ENCODE results near the gene PNPLA7.
"Not testable (repeated sequence)": the region's sequence is repeated elsewhere in the genome, so short reads cannot be mapped to it uniquely, and the experiment has no call there.

Gene PNPLA7

DNA sequence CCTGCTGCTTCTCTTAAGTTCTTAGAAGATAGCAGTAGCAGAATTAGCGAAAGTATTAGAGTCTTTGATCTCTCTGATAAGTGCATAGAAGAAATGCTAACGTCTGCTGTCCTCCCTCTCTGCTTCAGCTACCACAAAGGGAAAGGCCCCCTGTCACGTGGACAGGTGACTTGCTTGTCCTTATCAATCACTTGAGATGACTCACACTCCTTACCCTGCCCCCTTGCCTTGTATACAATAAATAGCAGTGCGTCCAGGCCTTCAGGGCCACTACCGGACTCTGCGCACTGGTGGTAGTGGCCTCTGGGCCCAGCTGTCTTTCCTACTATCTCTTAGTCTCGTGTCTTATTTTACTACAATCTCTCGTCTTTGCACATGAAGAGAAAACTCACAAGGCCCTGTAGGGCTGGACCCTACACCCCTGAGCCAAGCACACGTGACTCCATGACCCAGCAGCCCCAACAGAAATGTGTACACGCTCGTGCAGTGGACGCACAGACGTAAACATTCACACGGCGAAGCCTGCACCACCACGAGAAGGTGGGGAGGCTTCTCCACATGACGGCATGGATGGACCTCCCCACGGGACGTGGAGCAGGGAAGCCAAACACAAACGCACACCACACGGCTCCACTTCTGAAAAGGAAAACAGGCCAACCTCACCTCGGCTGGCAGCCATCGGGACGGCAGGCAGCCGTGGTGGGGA, 38.3 kb downstream of the PNPLA7 start:
- no peak for DNase-seq

DNA sequence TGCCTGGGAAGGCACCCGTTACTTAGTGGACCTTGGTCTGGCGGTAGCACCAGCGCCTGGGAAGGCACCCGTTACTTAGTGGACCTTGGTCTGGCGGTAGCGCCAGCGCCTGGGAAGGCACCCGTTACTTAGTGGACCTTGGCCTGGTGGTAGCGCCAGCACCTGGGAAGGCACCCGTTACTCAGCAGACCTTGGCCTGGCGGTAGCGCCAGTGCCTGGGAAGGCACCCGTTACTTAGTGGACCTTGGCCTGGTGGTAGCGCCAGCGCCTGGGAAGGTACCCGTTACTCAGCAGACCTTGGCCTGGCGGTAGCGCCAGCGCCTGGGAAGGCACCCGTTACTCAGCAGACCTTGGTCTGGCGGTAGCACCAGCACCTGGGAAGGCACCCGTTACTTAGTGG, 39.1 kb downstream of the PNPLA7 start:
- DNase-seq = not testable (repeated sequence)

DNA sequence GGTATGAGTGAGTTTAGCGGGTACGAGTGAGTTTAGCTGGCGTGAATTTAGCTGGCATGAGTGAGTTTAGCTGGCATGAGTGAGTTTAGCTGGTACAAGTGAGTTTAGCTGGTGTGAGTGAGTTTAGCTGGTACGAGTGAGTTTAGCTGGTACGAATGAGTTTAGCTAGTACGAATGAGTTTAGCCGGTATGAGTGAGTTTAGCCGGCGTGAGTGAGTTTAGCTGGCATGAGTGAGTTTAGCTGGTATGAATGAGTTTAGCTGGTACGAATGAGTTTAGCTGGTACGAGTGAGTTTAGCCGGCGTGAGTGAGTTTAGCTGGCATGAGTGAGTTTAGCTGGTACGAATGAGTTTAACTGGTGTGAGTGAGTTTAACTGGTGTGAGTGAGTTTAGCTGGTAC, 41.0 kb downstream of the PNPLA7 start:
- no peak for DNase-seq

DNA sequence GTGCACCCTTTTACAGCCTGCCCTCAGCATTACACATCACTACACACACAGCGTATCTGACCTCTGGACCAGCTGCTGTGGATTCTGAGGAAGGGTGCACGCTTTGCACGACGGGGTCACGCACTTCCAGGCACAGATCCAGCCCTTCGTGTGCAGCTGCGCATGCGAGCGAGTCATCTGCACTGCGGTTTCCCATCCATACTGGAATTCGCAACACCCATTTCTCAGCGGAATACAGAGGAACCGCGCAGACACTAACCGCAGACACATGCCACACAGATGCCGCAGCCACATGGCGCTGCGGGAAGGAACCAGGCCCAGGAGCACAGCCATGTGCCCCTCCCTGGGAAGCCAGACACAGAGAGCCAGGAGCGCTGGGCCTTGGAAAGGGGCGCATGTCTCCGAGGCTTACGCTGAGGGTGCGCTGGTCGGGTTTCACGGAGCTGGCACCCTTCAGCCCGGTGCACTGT, 43.5 kb downstream of the PNPLA7 start:
- no peak for DNase-seq

DNA sequence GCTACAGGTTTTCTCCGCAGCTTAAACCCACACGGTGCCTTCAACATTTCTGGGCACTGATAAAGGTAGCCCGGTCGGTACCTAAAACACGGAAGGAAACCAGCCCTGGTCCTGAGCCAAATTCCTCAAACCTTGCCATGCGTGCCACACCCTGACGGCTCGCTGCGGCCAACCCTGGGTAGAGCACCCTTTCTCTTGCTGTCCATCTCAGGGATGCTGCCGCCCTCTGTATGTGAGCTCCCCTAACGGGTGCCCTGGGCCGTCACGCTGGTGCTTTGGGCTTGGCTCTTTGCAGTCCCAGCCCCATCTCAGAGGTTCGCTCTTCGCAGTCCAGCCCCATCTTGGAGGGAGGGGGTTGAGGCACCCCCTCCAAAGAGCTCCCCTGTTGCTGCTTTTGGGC, 43.9 kb downstream of the PNPLA7 start:
- no peak for DNase-seq

DNA sequence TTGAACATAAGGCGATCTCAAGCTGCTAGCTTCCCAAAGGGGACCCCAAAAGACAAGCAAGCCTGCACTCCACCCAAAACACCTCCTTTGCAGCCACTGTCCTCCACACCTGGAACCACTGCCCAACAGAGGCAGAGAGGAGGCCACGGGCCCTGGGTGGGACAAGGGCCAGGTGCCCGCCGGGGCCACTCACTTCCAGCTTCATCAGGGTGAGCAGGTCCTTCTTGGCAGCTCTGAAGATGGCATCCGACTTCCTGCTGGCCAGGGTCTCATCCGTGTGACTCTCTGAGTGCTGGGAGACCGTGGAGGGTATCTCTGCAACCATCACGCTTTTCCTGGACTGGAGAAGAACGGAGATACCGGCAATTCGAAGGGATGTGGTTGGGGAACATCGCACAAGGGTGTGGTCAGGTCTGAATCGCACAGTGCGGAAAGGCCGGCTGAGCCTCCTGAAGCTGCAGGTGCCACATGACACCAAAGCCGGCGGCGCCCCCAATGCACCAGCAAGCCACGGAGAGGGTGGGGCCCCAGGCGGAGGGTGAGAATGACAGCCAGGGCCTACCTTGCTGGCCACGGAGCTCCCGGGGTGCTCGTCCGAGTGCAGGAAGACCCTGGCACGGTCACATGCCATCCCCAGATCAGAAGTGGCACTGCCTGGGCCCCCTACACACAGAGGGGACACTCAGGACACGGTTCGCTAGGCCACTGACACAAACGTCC, 44.6 kb downstream of the PNPLA7 start:
- DNase-seq = no peak

DNA sequence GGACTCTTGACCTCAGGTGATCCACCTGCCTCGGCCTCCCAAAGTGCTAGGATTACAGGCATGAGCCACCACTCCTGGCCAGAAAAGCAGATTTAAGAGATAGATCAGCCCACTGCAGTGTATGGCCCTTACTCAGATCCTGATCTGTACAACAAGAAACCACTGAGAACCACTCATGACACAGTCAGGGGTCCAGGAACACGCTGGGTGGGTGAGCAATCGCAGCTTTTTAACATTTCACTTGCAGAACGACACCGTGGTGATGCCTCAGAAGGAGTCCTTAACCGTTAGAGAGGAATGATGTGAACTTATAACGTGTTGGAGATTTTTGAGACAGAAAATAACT, 45.8 kb downstream of the PNPLA7 start:
- no peak for DNase-seq

DNA sequence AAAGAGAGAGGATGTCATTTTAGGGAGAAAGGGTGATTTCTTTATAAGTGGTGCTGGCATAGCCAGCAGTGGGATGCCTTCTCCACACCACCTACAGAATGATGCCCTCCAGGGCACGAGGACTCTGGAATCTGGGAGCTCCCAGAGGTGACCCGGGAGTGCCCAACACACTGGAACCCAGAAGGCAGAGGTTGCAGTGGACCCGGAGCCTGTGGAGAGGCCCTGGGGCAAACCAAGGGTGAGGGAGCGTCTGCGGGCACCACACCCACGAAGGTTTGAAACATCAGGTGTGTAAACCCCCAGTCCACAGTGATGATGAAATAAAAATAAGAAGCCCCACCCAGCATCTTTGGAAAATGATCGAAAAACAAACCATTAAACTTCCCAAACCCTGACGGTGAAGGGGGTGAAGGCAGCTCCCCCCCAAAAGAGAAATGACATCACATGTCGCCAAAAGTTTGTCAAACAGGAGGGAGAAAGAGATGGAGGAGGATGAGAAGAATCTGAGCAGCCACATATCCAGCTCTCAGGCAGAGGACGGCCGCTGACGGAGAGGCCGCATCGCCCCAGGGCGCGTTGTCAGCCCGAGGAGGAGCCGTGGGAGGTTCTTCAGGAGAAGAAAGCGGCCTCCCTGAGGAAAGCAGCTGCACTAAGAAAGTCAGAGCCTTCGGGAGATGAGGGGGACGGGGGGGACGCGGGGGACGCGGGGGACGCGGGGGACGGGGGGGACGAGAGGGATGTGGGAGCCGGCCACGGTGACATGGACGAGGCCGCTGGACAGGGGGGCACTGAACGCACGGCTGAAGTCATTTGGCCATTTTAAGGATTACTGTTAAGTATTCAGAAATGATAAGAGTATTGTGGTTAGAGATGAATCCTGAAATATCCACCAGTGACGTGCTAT, 47.9 kb downstream of the PNPLA7 start:
- no peak for DNase-seq

DNA sequence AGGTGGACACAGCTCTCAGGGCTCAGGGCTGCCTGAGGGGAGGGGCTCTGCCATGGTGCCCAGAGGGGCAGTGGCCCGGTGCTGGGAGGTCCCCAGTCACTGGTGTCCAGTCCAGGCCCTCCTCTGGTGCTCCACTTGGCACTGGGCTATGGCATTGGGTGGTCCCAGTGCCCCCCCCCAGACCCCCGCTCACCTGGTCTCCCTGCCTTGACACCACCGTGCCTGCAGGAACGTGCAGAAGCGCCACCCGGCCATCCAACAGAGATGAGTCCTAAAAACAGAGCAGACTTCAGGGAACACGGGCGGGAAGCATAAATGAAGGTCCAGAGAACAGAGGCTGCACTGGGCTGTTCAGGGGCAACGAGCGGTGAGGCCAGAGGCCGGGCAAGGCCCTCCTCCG, 48.7 kb downstream of the PNPLA7 start:
- no peak for DNase-seq

DNA sequence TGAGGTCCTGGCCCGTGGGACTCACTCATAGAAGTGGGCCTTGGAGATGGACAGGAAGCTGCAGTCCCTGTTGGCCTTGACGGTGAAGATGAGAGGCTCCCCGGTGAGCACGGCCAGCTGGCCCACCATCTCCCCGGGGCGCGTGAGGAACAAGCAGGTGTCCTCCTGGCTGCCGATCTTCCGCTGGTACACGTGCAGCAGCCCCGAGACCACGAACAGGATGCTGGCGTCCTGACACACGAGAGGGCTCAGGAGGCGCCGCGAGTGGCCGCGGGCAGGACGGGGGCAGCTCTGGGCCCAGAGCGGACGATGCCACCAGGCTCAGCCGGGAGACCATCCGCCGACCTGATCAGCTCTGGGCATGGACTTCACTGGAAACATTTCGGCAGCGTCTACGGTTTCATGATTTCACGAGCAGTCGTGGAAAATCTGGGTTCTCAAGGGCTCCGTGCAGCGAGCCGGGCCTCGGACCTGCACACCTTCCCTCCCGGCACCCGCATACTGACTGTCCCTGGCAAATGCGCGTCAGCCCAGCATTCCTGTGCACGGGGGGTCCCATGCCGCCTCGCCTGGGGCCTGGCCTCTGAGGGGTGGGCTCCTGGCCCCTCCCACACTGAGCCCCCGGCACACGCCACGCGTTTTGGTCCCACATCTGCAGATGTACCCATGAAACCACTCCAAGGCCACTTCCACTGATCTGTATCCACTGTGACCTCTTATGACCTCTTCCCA, 49.4 kb downstream of the PNPLA7 start:
- DNase-seq = no peak

DNA sequence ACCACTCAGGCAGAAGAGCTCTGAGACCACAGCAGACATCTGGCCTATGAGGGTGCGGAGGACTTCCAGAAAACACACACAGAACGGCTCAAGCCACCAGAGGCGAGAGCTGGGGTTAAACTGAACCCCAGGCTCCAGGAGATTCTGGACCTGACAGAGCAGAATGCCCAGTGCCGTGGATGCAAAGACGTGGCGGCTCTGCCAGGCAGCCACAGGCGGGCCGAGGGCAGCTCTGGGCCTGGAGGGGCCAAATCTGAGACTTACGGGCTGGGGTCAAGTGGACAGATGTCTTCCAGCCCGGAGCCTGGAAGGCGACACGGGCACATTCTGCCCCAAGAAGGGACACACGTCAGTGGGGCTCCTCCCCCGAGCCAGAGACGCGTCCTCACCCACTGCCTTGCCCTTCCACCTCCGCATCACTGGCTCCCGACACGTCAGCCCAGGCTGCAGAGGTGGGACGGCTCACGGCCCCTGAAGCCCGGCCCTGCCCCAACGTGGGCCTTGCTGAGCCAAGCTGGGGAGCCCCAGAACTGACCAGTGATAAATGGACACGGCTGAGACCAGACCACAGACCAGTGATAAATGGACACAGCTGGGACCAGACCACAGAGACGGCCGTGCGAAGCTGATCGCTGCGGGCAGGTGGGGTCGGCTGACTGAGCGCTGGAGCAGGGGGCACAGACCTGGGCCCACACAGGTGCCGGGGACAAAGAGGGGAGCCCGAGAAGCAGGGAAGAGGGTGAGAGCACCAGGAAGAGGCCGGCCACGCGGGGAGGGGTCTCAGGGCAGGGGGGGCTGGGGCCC, 50.1 kb downstream of the PNPLA7 start:
- DNase-seq = no peak

DNA sequence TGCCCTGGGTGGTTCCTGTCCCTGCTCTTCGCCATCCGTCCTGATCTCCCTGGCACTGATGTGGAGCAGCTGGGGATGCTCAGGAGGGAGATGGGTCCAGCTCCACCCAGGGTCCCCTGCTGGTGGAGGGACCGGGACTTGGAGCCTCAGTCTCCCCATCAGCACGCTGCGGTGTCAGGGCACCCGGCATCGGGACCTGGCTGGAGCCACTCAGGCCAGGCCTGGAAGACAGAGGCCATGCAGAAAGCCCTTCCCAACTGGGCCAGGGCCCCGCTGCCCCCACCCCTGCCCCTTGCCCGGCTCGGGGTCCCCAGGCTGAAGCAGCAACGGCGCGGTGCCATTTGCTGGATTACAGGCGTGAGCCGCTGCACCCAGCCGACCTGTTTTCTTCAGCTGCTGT, 50.8 kb downstream of the PNPLA7 start:
- DNase-seq = no peak

DNA sequence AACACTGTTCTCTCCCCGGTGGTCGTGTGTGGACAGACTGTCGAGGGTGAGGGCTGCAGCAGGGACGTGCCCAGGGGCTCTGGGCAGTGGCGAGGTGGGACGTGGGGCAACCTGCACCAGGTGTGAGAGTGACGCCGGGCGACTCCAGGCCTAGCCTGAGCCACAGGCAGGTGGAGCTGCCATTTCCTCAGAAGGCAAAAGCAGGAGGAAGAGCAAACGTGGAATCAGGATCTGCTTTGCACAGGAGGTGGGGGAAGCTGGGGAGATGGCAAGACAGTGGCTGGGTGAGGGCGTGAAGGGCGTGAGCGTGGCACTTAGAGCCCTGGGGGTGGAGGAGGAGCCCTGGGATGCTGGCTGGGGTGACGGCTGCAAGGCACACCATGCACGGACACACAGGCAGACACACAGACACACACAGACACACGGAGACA, 51.5 kb downstream of the PNPLA7 start:
- no peak for DNase-seq

DNA sequence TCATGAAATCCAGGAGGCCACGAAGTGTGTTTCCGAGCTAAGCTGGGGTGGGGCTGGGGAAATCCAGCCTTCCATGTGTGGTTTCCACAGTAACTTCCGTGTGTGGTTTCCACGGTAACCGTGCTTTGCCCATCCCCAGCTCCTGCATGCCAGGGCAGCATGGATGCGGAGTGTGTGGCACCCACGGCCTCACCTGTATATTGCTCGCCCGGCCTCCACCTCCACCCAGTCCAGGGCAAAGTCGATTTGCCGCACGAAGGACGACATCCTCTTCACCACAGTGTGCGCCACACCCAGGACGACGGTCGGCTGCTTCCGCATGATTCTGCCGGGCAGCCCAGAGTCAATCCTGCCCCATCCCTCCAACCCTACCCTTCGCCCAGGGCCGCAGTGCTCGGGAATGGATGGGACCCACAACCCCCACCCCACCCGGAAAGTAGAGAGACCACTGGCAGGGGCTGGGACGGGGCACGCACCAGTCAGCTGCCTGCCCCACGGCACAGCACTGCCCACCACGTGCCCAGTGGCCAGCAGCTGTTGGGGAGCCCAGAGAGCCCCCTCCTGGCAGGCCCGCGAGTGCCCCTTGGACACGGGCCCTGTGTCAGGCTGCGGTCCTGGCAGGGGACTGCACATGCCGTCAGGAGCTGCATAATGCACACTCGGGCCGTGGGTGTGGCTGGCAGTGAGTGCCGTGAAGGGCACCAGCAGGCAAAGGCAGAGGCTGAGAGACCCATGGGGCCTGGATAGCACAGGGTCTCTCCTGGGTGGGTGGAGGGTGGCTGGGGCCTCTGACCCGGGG, 52.1 kb downstream of the PNPLA7 start:
- no peak for DNase-seq

DNA sequence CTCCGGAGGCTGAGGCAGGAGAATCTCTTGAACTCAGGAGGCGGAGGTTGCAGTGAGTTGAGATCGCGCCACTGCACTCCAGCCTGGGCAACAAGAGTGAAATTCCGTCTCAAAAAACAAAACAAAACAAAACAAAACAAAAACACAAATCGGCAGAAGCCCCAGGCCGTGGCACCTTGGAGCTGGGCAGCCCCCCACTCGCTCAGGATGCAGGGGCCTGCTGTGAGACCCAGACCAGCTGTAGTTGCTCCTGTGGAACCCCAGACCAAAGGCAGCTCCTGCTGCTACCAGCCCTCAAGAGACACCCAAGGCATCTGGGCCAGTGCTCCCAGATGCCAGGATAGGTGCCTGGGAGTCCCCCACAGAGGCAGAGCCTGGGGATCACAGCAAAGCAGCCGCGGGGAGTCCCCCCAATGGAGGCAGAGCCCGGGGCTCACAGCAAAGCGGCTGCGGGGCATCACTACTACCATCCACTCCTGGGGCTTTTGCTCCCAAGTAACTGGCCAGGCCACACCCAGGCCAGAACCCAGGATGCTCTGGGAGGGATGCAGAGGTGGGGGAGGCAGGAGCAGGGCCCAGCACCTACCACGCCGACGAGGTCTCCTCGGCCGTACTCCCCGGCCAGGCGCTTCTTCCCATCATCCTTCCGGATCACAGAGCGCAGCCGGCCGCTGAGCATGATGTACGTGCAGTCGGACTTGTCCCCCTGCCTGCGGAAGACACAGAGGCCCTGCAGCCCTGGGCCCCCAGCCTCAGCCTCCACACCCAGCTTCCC, 53.4 kb downstream of the PNPLA7 start:
- DNase-seq = no peak

DNA sequence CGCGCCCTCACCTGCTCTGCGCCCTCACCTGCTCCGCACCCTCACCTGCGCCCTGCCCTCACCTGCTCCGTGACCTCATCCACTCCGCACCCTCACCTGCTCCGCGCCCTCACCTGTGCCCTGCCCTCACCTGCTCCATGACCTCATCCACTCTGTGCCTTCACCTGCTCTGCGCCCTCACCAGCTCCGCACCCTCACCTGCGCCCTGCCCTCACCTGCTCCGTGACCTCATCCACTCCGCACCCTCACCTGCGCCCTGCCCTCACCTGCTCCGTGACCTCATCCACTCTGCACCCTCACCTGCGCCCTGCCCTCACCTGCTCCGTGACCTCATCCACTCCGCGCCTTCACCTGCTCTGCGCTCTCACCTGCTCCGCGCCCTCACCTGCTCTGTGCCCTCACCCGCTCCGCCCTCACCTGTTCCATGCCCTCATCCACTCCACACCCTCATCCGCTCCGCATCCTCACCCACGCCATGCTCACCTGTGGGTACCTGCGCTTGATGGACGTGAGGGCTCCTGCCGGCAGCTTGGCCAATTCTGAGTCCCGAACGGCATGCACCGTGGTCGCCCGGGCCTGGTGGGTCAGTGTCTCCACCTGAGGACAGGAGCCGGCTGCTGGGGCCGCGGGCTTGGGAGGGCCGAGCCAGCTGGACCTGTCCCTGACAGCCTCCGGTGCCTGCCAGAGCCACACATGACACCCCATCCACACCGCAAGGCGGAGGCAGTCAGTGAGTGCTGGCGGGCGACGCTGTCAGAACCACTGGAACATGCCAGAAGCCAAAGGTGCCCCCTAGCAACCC, 55.5 kb downstream of the PNPLA7 start:
- DNase-seq = no peak

DNA sequence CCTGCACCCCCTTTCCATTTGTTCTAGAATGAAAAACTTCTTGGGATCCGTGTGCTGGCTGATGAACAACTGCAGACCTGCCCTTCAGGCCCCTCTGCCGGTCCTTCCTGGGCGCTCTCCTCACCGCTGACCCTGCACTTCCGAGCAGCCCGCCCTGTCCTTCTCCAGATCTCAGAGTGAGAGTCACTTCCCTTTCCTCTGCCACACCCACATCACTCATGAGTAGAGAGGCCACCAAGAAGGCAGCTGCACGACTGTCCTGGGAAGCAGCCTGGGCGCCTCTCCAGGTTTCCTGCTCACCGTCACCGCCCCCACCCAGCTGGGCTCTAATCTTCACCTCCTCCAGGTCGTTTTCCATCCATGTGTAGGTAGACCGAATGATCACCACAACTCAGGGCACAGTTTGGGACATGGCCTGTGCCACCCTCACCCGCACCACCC, 56.1 kb downstream of the PNPLA7 start:
- no peak for DNase-seq

DNA sequence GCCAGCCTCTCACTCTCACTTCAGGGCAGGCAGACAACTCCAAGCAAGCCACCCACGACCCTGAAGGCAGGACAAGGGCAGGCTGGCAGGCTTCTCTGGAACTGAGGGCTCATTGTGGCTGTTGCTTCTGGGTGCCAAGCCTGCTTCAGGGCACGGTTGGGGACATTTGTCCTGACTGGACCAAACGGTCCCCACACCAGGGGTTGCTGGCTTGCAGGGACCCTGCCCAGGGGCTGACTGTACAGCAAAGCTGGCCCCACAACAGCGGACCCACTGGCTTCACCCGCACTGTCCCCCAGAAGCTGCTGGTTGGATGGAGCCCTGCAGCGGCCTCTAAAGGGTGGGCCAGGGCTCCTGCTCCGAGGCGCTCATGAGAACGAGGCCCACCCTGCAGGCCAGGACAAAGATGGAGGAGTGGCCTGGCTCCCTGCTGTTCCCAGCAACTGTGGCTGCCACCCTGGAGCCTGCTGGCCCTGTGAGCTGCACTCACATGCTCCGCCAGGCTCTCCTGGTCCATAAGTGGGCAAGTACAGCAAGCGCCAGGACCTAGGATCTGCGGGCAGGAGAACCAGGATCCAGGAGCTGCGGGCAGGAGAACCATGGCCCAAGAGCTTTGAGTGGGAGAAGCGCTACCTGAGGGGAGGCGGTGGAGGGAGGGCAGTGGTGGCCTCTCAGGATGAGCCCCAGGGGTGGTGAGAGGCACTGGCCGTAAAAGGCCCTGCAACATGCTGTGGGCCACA, 56.7 kb downstream of the PNPLA7 start:
- no peak for DNase-seq
